SKM-1 treated with dmso at 0.1 percent for 144 hours (cell line): ENCODE measurements around the gene ELF1.
"Not testable (repeated sequence)": the region's sequence is repeated elsewhere in the genome, so short reads cannot be mapped to it uniquely, and the experiment has no call there.

Experiments
- DNase-seq: peaks from one replicate; lab custom pipeline; 2025; ENCODE audit not compliant: unreplicated experiment; lab: John Stamatoyannopoulos, UW

The ELF1 gene

GRCh38 chr13:41042419-41042818 is 23.3 kb upstream of the ELF1 start:
- not testable (repeated sequence) for DNase-seq

GRCh38 chr13:41040584-41041334 is 21.6 kb upstream of the ELF1 start:
- no peak for DNase-seq

GRCh38 chr13:41039746-41040145 is 20.6 kb upstream of the ELF1 start:
- no peak for DNase-seq

- not testable (repeated sequence) for DNase-seq
These were observed 17.4 kb upstream of the ELF1 start for GRCh38 chr13:41036557-41036956.

DNA sequence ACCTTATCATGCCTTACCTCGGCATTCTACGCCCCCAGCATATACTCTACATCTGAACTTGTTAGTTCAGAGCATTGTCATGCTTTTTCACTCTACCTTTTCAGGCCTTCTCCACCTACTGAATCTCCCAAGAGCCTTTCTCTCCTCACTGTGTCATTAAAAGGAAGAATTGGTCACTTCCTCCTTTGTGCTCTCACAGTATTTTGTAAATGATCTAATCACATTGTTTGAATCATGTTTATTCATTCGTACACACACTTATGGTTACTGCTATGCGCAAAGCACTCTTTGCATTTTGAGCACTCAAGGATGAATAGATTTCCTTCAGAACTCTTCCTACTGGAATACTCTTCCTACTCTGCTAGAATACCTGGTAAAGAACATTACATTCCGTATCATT is 15.8 kb upstream of the ELF1 start:
- DNase-seq, result no peak

GRCh38 chr13:41034382-41034781 is 15.3 kb upstream of the ELF1 start:
- DNase-seq, result no peak

GRCh38 chr13:41032691-41033376 is 13.7 kb upstream of the ELF1 start:
- DNase-seq, result no peak

DNA sequence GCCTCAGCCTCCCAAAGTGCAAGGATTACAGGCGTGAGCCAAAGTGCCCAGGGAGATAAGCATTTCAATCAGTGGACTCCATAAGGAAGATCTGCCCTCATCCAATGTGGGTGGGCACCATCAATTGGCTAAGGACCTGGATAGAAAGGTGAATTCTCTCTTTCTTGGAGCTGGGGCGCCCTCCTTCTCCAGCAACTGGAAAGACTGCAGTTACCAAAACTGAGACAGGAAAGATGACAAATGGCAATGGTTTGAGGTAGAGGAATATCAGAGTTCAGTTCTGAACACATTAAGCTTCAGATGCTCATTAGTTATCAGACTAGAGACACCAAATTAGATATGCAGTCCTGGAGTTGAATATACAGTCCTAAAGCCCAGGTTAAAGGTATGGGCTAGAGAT is 10.5 kb upstream of the ELF1 start:
- no peak for DNase-seq

DNA sequence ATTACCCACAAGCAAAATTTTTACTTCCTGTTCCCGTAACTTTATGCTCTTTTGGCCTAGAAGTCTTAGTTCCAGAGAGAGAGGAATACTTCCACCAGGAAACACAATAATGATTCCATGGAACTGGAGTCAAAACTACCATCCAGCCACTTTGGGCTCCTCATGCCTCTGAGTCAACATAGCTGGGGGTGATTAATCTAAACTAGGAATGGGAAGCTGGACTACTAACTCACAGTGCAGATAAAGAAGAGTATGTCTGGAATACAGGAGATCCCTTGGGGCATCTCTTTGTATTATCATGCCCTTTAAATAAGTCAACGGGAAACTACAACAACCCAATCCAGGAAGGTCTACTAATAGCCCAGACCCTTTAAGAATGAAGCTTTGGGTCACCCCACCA is 8.9 kb upstream of the ELF1 start:
- DNase-seq, result no peak

DNA sequence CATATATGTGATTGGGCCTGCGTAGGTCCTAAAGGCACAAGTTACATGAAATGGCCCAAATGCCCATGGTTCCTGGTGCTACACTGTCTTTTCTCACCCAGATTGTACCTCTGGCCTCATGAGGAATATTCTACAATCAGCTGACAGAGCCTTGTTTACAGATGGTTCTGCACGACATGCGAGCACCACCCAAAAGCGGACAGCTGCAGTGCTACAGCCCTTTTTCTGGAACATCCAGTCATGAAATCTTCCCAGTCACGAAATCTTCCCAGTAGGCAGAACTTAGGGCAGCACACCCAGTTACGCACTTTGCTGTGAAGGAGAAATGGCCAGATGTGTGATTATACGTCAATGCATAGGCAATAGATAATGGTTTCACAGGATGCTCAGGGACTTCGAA is 7.7 kb upstream of the ELF1 start:
- no peak for DNase-seq

GRCh38 chr13:41025518-41025917 is 6.4 kb upstream of the ELF1 start:
- DNase-seq, result no peak

GRCh38 chr13:41019578-41020347 is 647 bp upstream of the ELF1 start:
- no peak for DNase-seq

DNA sequence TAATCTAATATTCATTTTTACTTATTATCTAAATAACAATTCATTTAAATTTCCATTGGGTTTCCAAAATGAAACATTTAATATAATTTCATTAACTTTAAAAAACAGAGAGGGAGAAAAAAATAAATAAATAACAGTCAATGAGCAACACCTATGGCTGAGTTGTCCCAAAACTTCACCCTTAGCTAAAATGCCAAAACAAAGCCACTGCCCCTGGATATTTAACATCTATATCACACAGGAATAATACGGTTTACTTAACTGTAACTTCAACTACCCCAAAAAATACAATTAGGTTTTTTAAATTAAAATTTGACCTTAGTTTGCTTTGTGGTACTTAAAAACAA is 541 bp downstream of the ELF1 start:
- DNase-seq, result no peak

GRCh38 chr13:41017817-41018601 is 1.1 kb downstream of the ELF1 start:
- no peak for DNase-seq

DNA sequence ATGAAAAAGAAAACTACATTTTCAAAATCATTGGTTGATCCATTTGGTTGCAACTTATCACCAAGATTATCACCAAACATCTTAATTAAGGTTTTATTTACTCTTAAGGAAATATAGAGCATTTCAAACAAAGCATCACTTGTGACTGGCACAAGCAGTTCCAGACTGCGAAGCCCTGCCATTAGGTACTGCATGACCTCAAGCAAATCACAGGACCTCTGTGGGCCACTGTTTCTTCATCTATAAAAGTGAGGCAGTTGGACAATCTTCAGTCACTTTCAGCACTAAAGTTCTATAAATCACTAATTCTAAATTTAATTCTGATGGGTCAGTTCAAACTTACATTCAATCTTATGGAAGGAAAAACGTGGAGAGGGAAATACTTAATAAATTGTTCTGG is 2.0 kb downstream of the ELF1 start:
- DNase-seq, result peak; percentile 44

GRCh38 chr13:41015920-41016319 is 3.2 kb downstream of the ELF1 start:
- DNase-seq, result no peak

DNA sequence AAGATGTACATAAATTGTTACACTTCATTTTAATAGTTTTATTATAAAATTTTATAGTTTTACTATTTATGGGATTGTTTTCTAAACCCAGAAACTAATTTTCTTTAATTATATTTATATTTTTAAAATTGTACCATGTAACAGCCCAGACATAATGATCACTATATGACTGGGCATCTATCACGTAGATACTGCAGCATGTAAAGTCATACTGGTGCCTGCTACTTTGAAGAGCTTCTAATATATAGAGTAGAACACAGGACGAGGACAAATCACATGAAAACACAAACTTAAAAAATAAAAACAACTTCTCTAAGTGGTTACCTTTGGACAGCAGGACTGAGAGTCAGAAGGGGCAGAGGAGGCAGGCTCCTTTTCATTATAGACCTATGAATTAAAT is 5.3 kb downstream of the ELF1 start:
- DNase-seq, result no peak

DNA sequence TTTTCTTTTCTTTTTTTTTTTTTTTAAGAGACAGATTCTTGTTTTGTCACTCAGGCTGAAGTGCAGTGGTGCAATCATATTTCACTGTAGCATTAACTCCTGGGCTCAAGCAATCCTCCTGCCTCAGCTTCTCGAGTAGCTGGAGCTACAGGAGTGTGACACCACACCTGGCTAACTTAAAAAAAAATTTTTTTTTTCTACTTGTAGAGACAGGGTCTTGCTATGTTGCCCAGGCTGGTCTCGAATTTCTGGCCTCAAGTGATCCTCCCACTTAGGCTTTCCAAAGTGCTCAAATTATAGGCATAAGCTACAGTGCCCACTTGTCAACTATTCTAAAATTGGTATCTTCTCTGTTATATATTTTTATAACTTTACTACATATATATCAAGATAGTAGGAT is 6.6 kb downstream of the ELF1 start:
- DNase-seq, result no peak

DNA sequence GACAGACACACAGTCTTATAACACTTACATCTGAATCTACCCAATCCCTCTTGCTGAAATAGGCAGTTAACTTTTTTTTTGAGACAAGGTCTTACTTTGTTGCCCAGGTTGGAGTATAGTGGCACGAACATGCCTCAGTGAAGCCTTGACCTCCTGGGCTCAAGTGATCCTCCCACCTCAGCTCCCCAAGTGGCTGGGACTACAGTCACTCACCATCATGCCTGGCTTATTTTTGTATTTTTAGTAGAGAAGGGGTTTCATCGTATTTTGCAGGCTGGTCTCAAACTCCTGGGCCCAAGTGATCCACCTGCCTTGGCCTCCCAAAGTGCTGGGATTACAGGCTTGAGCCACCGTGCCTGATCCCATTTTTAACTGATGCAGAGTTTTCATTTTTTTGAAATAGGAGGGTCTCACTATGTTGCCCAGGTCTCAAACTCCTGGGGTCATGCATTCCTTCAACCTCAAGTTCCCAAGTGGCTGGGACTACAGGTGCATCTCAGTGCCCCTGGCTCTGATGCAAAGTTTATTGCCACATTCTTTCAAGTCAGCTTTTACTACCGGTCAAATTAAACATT is 7.6 kb downstream of the ELF1 start:
- DNase-seq, result no peak

DNA sequence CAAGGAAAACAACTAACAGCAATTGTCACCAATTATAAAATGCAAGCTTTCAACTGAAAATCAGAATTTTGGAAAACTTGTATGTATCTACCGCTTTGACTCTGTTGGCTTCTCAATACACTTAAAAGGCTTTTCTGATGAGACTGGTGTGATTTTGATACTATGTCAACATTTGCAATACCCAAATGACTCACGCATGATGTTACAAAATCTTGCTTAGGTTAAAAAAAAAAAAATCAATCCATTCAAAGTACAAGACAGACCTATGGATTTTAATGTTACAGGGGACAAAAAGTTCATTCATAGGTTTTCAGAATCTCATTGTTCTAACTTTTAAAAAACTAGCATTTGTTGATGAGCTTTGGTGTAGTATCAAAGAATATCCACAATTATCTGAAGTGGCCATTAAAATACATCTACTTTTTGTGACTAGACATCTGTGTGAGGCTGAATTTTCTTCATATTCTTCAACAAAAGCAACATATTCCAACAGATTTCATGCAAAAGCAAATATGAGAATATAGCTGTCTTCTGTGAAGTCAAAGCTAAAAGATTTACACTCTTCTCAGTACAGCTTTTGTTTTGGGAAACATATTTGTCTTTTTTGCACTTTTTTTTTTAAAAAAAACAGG is 10.7 kb downstream of the ELF1 start:
- peak; percentile 61 for DNase-seq

DNA sequence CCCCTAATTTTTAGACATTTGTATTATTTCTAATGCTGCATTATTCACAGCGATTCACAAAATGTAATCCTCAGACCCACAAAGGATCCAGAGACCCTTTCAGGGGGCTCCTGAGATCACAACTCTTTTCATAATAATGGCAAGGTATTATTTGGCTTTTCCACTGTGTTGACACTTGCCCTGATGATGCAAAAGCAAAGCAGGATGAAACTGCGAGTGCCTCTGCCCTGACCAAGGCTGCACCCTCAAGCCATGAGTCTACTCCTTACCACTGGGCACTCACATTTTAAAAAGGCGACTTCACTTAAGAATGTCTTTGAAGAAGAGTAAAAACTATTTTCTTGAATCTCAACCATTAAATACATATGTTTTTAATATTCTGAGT is 11.4 kb downstream of the ELF1 start:
- peak; percentile 26 for DNase-seq
